Upper lobe of left lung (tissue), 6 donors: ENCODE measurements around the gene ATP1A2. TPM values are rescaled to one million over a fixed set of nuclear protein-coding genes. Genes with fewer than 3 reads are reported as not detected.

ENCODE experiments used
- ATAC-seq, 2 donors: fragments of 200-7000 bp; cut with Tn5 transposase; one replicate each; pipeline ENCODE4 v1.9.1; 2022; ENCODE audit warnings: mild to moderate bottlenecking in 2 of 2, moderate library complexity in 2 of 2; ENCODE audit not compliant: low FRiP score in 2 of 2
- DNase-seq, 2 donors: peaks; one replicate each; pipeline ENCODE4 v3.0.0-alpha.2; 2019 to 2020
- H3K27ac ChIP-seq, 4 donors: fragments of 200-600 bp; sonication (generic); one replicate each; pipeline ENCODE4 v1.5.1; 2016 to 2019
- H3K27me3 ChIP-seq, 4 donors: fragments of 200-600 bp; sonication (generic); one replicate each; pipeline ENCODE4 v1.5.1; 2017 to 2019
- H3K36me3 ChIP-seq, 4 donors: fragments of 200-600 bp; sonication (generic); one replicate each; pipeline ENCODE4 v1.5.1; 2016 to 2019
- H3K4me1 ChIP-seq, 4 donors: fragments of 200-600 bp; sonication (generic); one replicate each; pipeline ENCODE4 v1.5.1; 2018 to 2019
- H3K4me3 ChIP-seq, 4 donors: fragments of 200-600 bp; sonication (generic); one replicate each; pipeline ENCODE4 v1.5.1; 2017 to 2019; ENCODE audit warnings: mild to moderate bottlenecking in 2 of 4, moderate library complexity in 1 of 4
- H3K9me3 ChIP-seq, 4 donors: fragments of 200-600 bp; sonication (generic); one replicate each; pipeline ENCODE4 v1.5.1; 2018 to 2019
- CTCF ChIP-seq, 6 experiments: fragments of 450-650 bp in 4 of 6; fragments of 200-600 bp in 2 of 6; sonication (generic) in 2 of 6; IDR thresholded peaks; one replicate each; pipeline ENCODE4 v1.5.1; 2016 to 2019; ENCODE audit warnings: antibody characterized with exemption in 6 of 6
- EP300 ChIP-seq, 4 donors: sonication (generic); formaldehyde crosslinking; IDR thresholded peaks; one replicate each; pipeline ENCODE4 v1.5.1; 2017; ENCODE audit warnings: antibody characterized with exemption in 4 of 4, control low read depth in 2 of 4
- POLR2A ChIP-seq, 4 donors: fragments of 450-650 bp; IDR thresholded peaks; one replicate each; pipeline ENCODE4 v1.5.1; 2016 to 2017; ENCODE audit warnings: antibody characterized with exemption in 4 of 4, mild to moderate bottlenecking in 2 of 4
- POLR2AphosphoS5 ChIP-seq, 2 donors: sonication (generic); formaldehyde crosslinking; IDR thresholded peaks; one replicate each; pipeline ENCODE4 v1.5.1; 2017; ENCODE audit warnings: antibody characterized with exemption in 2 of 2
- WGBS, 2 donors: methylation state at CpG; one replicate each; pipeline ENCODE4 v1.1.5; 2017 to 2018; 5-methylcytosine and 5-hydroxymethylcytosine counted together
- total RNA-seq, 6 donors: library from RNA; depleted of rRNA in 4 of 6; stranded (reverse); fragments of >200 nt in 4 of 6; gene quantifications; one replicate each; pipeline versions ENCODE4 v1.1.0 to v1.2.1, GENCODE V29; 2016 to 2021
- donor health status: DM: no; HTN: no; CAD: no; lungs with moderate emphysema.
- donor health status: DM: no; HTN: yes; CAD: no; lungs with severe emphysema.

Gene ATP1A2
- total RNA-seq, 6 donors from 2014 or later, result 2.2 to 36.7 (median 3.8) TPM

- no peaks in the 10 kb centered on the region for H3K36me3 ChIP-seq
- no peak overlapping the region for H3K27ac ChIP-seq
- WGBS, 2 donors, result 72 to 73% methylated on average over 5 to 6 of the region's 6 CpGs
- DNase-seq (no peak), ATAC-seq (no peak)
- no peaks in the 10 kb centered on the region for H3K27me3 ChIP-seq
- TF ChIP-seq POLR2AphosphoS5 (IDR thresholded peaks at IDR 0.05) (no peak), CTCF (IDR thresholded peaks at IDR 0.05) (no peak), POLR2A (IDR thresholded peaks at IDR 0.05) (no peak), EP300 (IDR thresholded peaks at IDR 0.05) (no peak)
- no peaks in the 10 kb centered on the region for H3K9me3 ChIP-seq
- H3K4me1 ChIP-seq, result peaks cover 8 to 16% (median 13%) of the 10 kb centered on the region in 4 donors
- no peak overlapping the region for H3K4me3 ChIP-seq
These were observed 11.7 kb upstream of the ATP1A2 start for GRCh38 chr1:160103658-160104408.

- ATAC-seq (no peak), DNase-seq (no peak)
- peaks cover 8 to 11% (median 9%) of the 10 kb centered on the region in 4 donors for H3K4me1 ChIP-seq
- H3K9me3 ChIP-seq, result no peaks in the 10 kb centered on the region
- TF ChIP-seq POLR2AphosphoS5 (IDR thresholded peaks at IDR 0.05) (no peak), EP300 (IDR thresholded peaks at IDR 0.05) (no peak), CTCF (IDR thresholded peaks at IDR 0.05) (no peak), POLR2A (IDR thresholded peaks at IDR 0.05) (no peak)
- no peaks in the 10 kb centered on the region for H3K36me3 ChIP-seq
- no peak overlapping the region for H3K4me3 ChIP-seq
- H3K27me3 ChIP-seq, result no peaks in the 10 kb centered on the region
- H3K27ac ChIP-seq, result no peak overlapping the region
- WGBS, 2 donors, result 53 to 71% methylated on average over 3 of the region's 3 CpGs
These were observed 11.1 kb upstream of the ATP1A2 start for GRCh38 chr1:160104486-160104885.

GRCh38 chr1:160105155-160105554, 10.4 kb upstream of the ATP1A2 start:
- ATAC-seq, result no peak

GRCh38 chr1:160107512-160107911, 8.0 kb upstream of the ATP1A2 start:
- ATAC-seq, result no peak
- H3K27me3 ChIP-seq, result no peaks in the 10 kb centered on the region
- H3K4me3 ChIP-seq, result no peak overlapping the region
- no peak for DNase-seq
- no peak overlapping the region for H3K27ac ChIP-seq
- H3K36me3 ChIP-seq, result no peaks in the 10 kb centered on the region
- TF ChIP-seq CTCF (IDR thresholded peaks at IDR 0.05), result no peak
- no peak for TF ChIP-seq POLR2AphosphoS5 (IDR thresholded peaks at IDR 0.05)
- no peak for TF ChIP-seq EP300 (IDR thresholded peaks at IDR 0.05)
- no peak for TF ChIP-seq POLR2A (IDR thresholded peaks at IDR 0.05)
- 86 to 100% methylated on average over 1 of the region's 1 CpG for WGBS, 2 donors
- no peaks in the 10 kb centered on the region for H3K4me1 ChIP-seq
- H3K9me3 ChIP-seq, result no peaks in the 10 kb centered on the region

More at GRCh38 chr1:160105155-160105554, 10.4 kb upstream of the ATP1A2 start:
- H3K27ac ChIP-seq, result no peak overlapping the region
- H3K27me3 ChIP-seq, result no peaks in the 10 kb centered on the region
- H3K36me3 ChIP-seq, result no peaks in the 10 kb centered on the region
- H3K9me3 ChIP-seq, result no peaks in the 10 kb centered on the region
- TF ChIP-seq EP300 (IDR thresholded peaks at IDR 0.05) (no peak), CTCF (IDR thresholded peaks at IDR 0.05) (no peak), POLR2A (IDR thresholded peaks at IDR 0.05) (no peak), POLR2AphosphoS5 (IDR thresholded peaks at IDR 0.05) (no peak)
- no peak for DNase-seq
- 91 to 97% methylated on average over 3 to 5 of the region's 5 CpGs for WGBS, 2 donors
- H3K4me3 ChIP-seq, result no peak overlapping the region
- H3K4me1 ChIP-seq, result peaks cover 5 to 9% (median 8%) of the 10 kb centered on the region in 4 donors
